Parathyroid adenoma (tissue), 2 donors: Measurements from ENCODE around the gene TBXT.

Experiments
- H2AFZ ChIP-seq: fragments of 300-600 bp; sonication (generic); one replicate; pipeline ENCODE4 v1.7.0; 2017; ENCODE audit warnings: antibody characterized with exemption, mild to moderate bottlenecking
- H3K27ac ChIP-seq: fragments of 300-600 bp; sonication (generic); one replicate; pipeline ENCODE4 v1.7.0; 2017
- H3K27me3 ChIP-seq: fragments of 300-600 bp; sonication (generic); one replicate; pipeline ENCODE4 v1.7.0; 2017; ENCODE audit warnings: low read length; ENCODE audit not compliant: control insufficient read depth, insufficient read depth
- H3K36me3 ChIP-seq: fragments of 300-600 bp; sonication (generic); one replicate; pipeline ENCODE4 v1.7.0; 2017; ENCODE audit warnings: low read length; ENCODE audit not compliant: control insufficient read depth, insufficient read depth
- H3K4me1 ChIP-seq: fragments of 300-600 bp; sonication (generic); one replicate; pipeline ENCODE4 v1.7.0; 2017; ENCODE audit warnings: control low read depth
- H3K4me2 ChIP-seq: fragments of 300-600 bp; sonication (generic); one replicate; pipeline ENCODE4 v1.7.0; 2017; ENCODE audit warnings: low read length
- H3K4me3 ChIP-seq: fragments of 300-600 bp; sonication (generic); one replicate; pipeline ENCODE4 v1.7.0; 2017; ENCODE audit warnings: low read depth, low read length
- H3K79me2 ChIP-seq: fragments of 300-600 bp; sonication (generic); one replicate; pipeline ENCODE4 v1.7.0; 2017; ENCODE audit warnings: control low read depth
- H3K9ac ChIP-seq: fragments of 300-600 bp; sonication (generic); one replicate; pipeline ENCODE4 v1.7.0; 2017; ENCODE audit warnings: mild to moderate bottlenecking
- H3K9me3 ChIP-seq: fragments of 300-600 bp; sonication (generic); one replicate; pipeline ENCODE4 v1.7.0; 2017; ENCODE audit warnings: low read length; ENCODE audit not compliant: control insufficient read depth
- CTCF ChIP-seq: fragments of 300-600 bp; sonication (generic); IDR thresholded peaks from one replicate; pipeline ENCODE4 v1.7.0; 2017; ENCODE audit warnings: antibody characterized with exemption, mild to moderate bottlenecking
- donor health status: primary hyperparathyroidism.

Gene TBXT

GRCh38 chr6:166204852-166205650 is 37.4 kb upstream of the TBXT start:
- no peak for TF ChIP-seq CTCF
- Histone ChIP-seq H3K9me3 (no peaks in the 10 kb centered on the region), H2AFZ (no peak overlapping the region), H3K4me1 (no peaks in the 10 kb centered on the region), H3K27ac (no peak overlapping the region), H3K79me2 (no peaks in the 10 kb centered on the region), H3K4me2 (no peak overlapping the region), H3K36me3 (no peaks in the 10 kb centered on the region), H3K4me3 (no peak overlapping the region), H3K9ac (no peak overlapping the region), H3K27me3 (no peaks in the 10 kb centered on the region)

- Histone ChIP-seq H3K9me3 (no peaks in the 10 kb centered on the region), H3K27me3 (no peaks in the 10 kb centered on the region), H2AFZ (no peak overlapping the region), H3K4me3 (no peak overlapping the region), H3K27ac (no peak overlapping the region), H3K4me1 (no peaks in the 10 kb centered on the region), H3K9ac (no peak overlapping the region), H3K4me2 (no peak overlapping the region), H3K36me3 (no peaks in the 10 kb centered on the region), H3K79me2 (no peaks in the 10 kb centered on the region)
- TF ChIP-seq CTCF = no peak
Observed at GRCh38 chr6:166203641-166204222, 36.1 kb upstream of the TBXT start.

GRCh38 chr6:166203003-166203640 is 35.5 kb upstream of the TBXT start:
- Histone ChIP-seq H3K36me3 (no peaks in the 10 kb centered on the region), H3K9ac (no peak overlapping the region), H3K4me2 (no peak overlapping the region), H3K79me2 (no peaks in the 10 kb centered on the region), H3K4me3 (no peak overlapping the region), H3K27ac (no peak overlapping the region), H2AFZ (no peak overlapping the region), H3K9me3 (no peaks in the 10 kb centered on the region), H3K4me1 (no peaks in the 10 kb centered on the region), H3K27me3 (no peaks in the 10 kb centered on the region)
- TF ChIP-seq CTCF = no peak

GRCh38 chr6:166202321-166202733 is 34.7 kb upstream of the TBXT start:
- Histone ChIP-seq H2AFZ (no peak overlapping the region), H3K4me3 (no peak overlapping the region), H3K79me2 (no peaks in the 10 kb centered on the region), H3K9me3 (no peaks in the 10 kb centered on the region), H3K36me3 (no peaks in the 10 kb centered on the region), H3K9ac (no peak overlapping the region), H3K27ac (no peak overlapping the region), H3K27me3 (no peaks in the 10 kb centered on the region), H3K4me1 (no peaks in the 10 kb centered on the region), H3K4me2 (no peak overlapping the region)
- TF ChIP-seq CTCF = no peak
